ENCODE data around the gene TAT.

TAT gene

GRCh38 chr16:71536752-71537499 lies 40.0 kb downstream of the TAT start:
- DNase-seq, result no peak

- DNase-seq, result no peak
Observed at GRCh38 chr16:71532366-71532765, 44.5 kb downstream of the TAT start.

- no peak for DNase-seq
Observed at GRCh38 chr16:71528863-71529262, 48.0 kb downstream of the TAT start.

- no peak for DNase-seq
Observed at GRCh38 chr16:71528257-71528656, 48.6 kb downstream of the TAT start.

- no peak for DNase-seq
Observed at GRCh38 chr16:71526111-71526631, 50.7 kb downstream of the TAT start, which contains the start of gene CHST4. CHST4 (plus strand) TSS chr16:71526426; CDS start chr16:71536678, 10,252 bp downstream.

GRCh38 chr16:71524566-71525553 lies 52.0 kb downstream of the TAT start:
- DNase-seq, result no peak

GRCh38 chr16:71520550-71520949 lies 56.3 kb downstream of the TAT start:
- DNase-seq, result no peak
